Left ventricle myocardium superior (tissue), 1 donor: ENCODE results near the gene SBK2. TPM values are rescaled to one million over a fixed set of nuclear protein-coding genes. Genes with fewer than 3 reads are reported as not detected.

Experiments used
- ATAC-seq: fragments of 200-7000 bp; cut with Tn5 transposase; one replicate; pipeline ENCODE4 v1.9.1; 2020; ENCODE audit warnings: mild to moderate bottlenecking, moderate library complexity
- DNase-seq: peaks from one replicate; pipeline ENCODE4 v3.0.0-alpha.2; 2020
- intact Hi-C: fragments of 100-400 bp; cut with micrococcal nuclease; formaldehyde crosslinking; loops from one replicate; pipeline ENCODE4 v1.11.0; 2022
- total RNA-seq: library from RNA; stranded (reverse); fragmentation: NEBNext Ultra II Directional; extraction: Animal tissue kit (Norgen Biotek cat#: 25700); gene quantifications from one replicate; pipeline ENCODE4 v1.2.1, GENCODE V29; 2021
- donor health status: DM: no; HTN: yes; CAD: no; lungs with severe emphysema.

SBK2 gene
- total RNA-seq, 1 donor from 2014 or later: 15.2 TPM

- DNase-seq (no peak), ATAC-seq (no peak)
- intact Hi-C loops: no loop called here
Observed at GRCh38 chr19:55566823-55567222, 29.9 kb upstream of the SBK2 start.

- DNase-seq (peak; percentile 85), ATAC-seq (peak; percentile 93)
- intact Hi-C loops: no loop called here
Observed at GRCh38 chr19:55563261-55563690, 26.3 kb upstream of the SBK2 start.

GRCh38 chr19:55559684-55560083, 22.8 kb upstream of the SBK2 start:
- DNase-seq: no peak
- ATAC-seq: no peak
- intact Hi-C loops: no loop called here

GRCh38 chr19:55554741-55555152, 17.8 kb upstream of the SBK2 start:
- intact Hi-C loops: no loop called here
- ATAC-seq (no peak), DNase-seq (no peak)

GRCh38 chr19:55554302-55554701, 17.4 kb upstream of the SBK2 start:
- intact Hi-C loops: no loop called here
- ATAC-seq (no peak), DNase-seq (no peak)

GRCh38 chr19:55553217-55554182, 16.6 kb upstream of the SBK2 start:
- intact Hi-C loops: no loop called here
- no peak for ATAC-seq
- no peak for DNase-seq

GRCh38 chr19:55552620-55553019, 15.7 kb upstream of the SBK2 start:
- intact Hi-C loops: no loop called here
- DNase-seq: no peak
- no peak for ATAC-seq

GRCh38 chr19:55552206-55552605, 15.3 kb upstream of the SBK2 start:
- no peak for ATAC-seq
- intact Hi-C loops: no loop called here
- DNase-seq: no peak

- no peak for ATAC-seq
- intact Hi-C loops: no loop called here
- DNase-seq: no peak
Observed at GRCh38 chr19:55550321-55550650, 13.4 kb upstream of the SBK2 start.

- ATAC-seq: no peak
- no peak for DNase-seq
- intact Hi-C loops: no loop called here
Observed at GRCh38 chr19:55549500-55550320, 12.8 kb upstream of the SBK2 start.

GRCh38 chr19:55546822-55547614, 10.1 kb upstream of the SBK2 start:
- intact Hi-C loops: loop anchor here (2.0 kb wide), 1 partner anchor 34 kb away; the partner anchor contains the start of gene ZNF579
- DNase-seq: peak; percentile 91
- ATAC-seq: peak; percentile 83

- ATAC-seq: peak; percentile 88
- intact Hi-C loops: loop anchor here (2.0 kb wide), 1 partner anchor 35 kb away; the partner anchor contains the start of gene ZNF579
- peak; percentile 73 for DNase-seq
Observed at GRCh38 chr19:55546011-55546410, 9.1 kb upstream of the SBK2 start.

GRCh38 chr19:55545443-55545842, 8.5 kb upstream of the SBK2 start, which contains the start of gene SBK3:
Gene SBK3, minus strand, starts transcription at chr19:55545543. Its CDS starts 0 bp downstream, at chr19:55545543.
- intact Hi-C loops: no loop called here
- DNase-seq (no peak), ATAC-seq (peak; percentile 4)

- intact Hi-C loops: no loop called here
- no peak for ATAC-seq
- DNase-seq: no peak
Observed at GRCh38 chr19:55544776-55545439, 8.0 kb upstream of the SBK2 start.

GRCh38 chr19:55544014-55544413, 7.1 kb upstream of the SBK2 start:
- intact Hi-C loops: no loop called here
- no peak for DNase-seq
- ATAC-seq: no peak

- ATAC-seq: no peak
- no peak for DNase-seq
- intact Hi-C loops: no loop called here
Observed at GRCh38 chr19:55543567-55543966, 6.6 kb upstream of the SBK2 start.

- no peak for DNase-seq
- intact Hi-C loops: no loop called here
- no peak for ATAC-seq
Observed at GRCh38 chr19:55542292-55542855, 5.4 kb upstream of the SBK2 start.

- intact Hi-C loops: no loop called here
- DNase-seq (no peak), ATAC-seq (no peak)
Observed at GRCh38 chr19:55541091-55541490, 4.2 kb upstream of the SBK2 start.
